H1 (cell line): ENCODE data around the gene KCNN1. TPM values are rescaled to one million over a fixed set of nuclear protein-coding genes. Genes with fewer than 3 reads are reported as not detected.

Experiments used
- ASH2L ChIP-seq: fragments of 200-600, 300-600 bp; sonication (generic); IDR thresholded peaks from one replicate; pipeline ENCODE4 v1.7.1; 2017; ENCODE audit warnings: low read length
- CHD1 ChIP-seq: IDR thresholded peaks from 2 replicates; pipeline ENCODE4 v1.6.1; 2012; ENCODE audit warnings: low read depth, low read length, improper control_type of control experiment
- SIX5 ChIP-seq: IDR thresholded peaks from 2 replicates; pipeline ENCODE4 v1.6.1; 2011; ENCODE audit warnings: mild to moderate bottlenecking, low read depth, low read length
- SP4 ChIP-seq: IDR thresholded peaks from 2 replicates; pipeline ENCODE4 v1.6.1; 2012; ENCODE audit warnings: low read length, inconsistent platforms
- TAF1 ChIP-seq: IDR thresholded peaks from 2 replicates; pipeline ENCODE4 v1.6.1; 2011; ENCODE audit warnings: mild to moderate bottlenecking, low read depth, low read length
- ZNF274 ChIP-seq: IDR thresholded peaks from 2 replicates; pipeline ENCODE4 v1.7.0; 2012; ENCODE audit warnings: low read length, borderline replicate concordance; ENCODE audit errors: extremely low read depth
- polyA plus RNA-seq, 7 experiments: library from polyadenylated mRNA; depleted of rRNA in 3 of 7; stranded (reverse) in 5 of 7; unstranded in 2 of 7; fragments of >200 nt in 5 of 7; fragments of 200-250 nt in 2 of 7; gene quantifications; 1 replicate in 5 of 7; 2 replicates in 1 of 7; 4 replicates in 1 of 7; pipeline versions ENCODE4 v1.2.1 to v1.2.3, GENCODE V29; 2011 to 2013; ENCODE audit warnings: missing spikeins in 2 of 7, mixed read lengths in 2 of 7
- total RNA-seq: library from RNA; stranded (reverse); fragmentation: NEBNext Ultra II Directional; extraction: Animal tissue kit (Norgen Biotek cat#: 25700); gene quantifications from 2 replicates; pipeline ENCODE4 v1.2.1, GENCODE V29; 2021
- TF ChIP-seq, protein P1 (sequence below): fragments of 300-600 bp; sonication (generic); IDR thresholded peaks from 2 replicates; pipeline ENCODE4 v1.7.1; 2012; ENCODE audit warnings: low read length, moderate library complexity, mild to moderate bottlenecking, inconsistent platforms; ENCODE audit not compliant: insufficient replicate concordance
- TF ChIP-seq, protein P2 (sequence below), 3 experiments: IDR thresholded peaks; 1 replicate in 2 of 3; 2 replicates in 1 of 3; pipeline versions ENCODE4 v1.5.1 to v1.6.1; 2011; ENCODE audit warnings: low read length in 3 of 3, mild to moderate bottlenecking in 3 of 3, inconsistent platforms in 2 of 3, low read depth in 1 of 3, moderate library complexity in 1 of 3; ENCODE audit not compliant: insufficient read depth in 1 of 3; ENCODE audit errors: control extremely low read depth in 1 of 3

Gene KCNN1
- total and polyA plus RNA-seq, 2 of the 8 experiments (the other 6 are each of a cell fraction or from before 2014, with no cell fraction given), result 11.0 to 12.5 TPM

DNA sequence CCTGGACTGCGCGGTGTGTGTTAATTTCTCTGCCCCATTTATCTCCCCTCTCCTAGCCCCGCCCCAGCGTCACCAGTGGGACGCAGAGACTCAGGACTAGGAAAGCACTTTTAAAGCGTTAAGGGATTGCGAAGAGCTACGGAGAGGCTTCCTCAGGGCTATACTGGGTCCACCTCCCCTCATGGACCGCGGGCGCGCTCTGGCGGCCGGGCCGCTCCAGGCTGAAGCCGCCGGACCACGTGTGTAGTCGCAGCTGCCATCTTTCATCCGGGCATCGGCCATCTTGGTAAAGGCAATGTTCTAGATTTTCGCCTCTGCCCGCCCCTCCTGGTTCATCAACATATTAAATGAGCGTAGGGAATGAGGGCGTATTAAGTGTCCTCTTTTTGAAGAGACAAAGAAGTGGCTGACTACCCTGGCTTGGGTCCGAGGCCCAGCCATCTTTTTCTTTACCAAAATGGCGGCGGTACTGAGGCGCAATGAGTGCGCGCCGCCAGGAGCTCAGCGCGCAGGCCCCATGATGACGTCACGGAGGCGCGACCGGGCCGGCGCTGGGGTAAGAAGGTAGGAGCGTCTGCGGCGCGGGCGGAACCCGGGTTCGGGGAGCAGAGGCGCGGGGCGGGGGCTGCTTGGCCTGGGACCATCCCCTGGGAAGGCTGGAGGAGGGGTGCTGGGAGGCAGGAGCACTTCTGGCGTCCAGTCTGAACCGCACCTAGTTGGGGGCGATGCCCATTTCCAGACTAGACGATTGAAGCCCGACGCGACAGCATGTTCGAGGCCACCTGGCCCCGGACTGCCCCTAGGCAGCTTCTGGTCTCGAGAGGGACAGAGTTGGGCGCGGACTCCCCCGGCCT lies 34.2 kb upstream of the KCNN1 start, which contains the start of gene CCDC124 (continued):
- no peak for TF ChIP-seq CHD1
- TF ChIP-seq SIX5, result peak; percentile 72
- no peak for TF ChIP-seq ZNF274
- peak; percentile 65 for TF ChIP-seq TAF1
- TF ChIP-seq, protein P1, sequence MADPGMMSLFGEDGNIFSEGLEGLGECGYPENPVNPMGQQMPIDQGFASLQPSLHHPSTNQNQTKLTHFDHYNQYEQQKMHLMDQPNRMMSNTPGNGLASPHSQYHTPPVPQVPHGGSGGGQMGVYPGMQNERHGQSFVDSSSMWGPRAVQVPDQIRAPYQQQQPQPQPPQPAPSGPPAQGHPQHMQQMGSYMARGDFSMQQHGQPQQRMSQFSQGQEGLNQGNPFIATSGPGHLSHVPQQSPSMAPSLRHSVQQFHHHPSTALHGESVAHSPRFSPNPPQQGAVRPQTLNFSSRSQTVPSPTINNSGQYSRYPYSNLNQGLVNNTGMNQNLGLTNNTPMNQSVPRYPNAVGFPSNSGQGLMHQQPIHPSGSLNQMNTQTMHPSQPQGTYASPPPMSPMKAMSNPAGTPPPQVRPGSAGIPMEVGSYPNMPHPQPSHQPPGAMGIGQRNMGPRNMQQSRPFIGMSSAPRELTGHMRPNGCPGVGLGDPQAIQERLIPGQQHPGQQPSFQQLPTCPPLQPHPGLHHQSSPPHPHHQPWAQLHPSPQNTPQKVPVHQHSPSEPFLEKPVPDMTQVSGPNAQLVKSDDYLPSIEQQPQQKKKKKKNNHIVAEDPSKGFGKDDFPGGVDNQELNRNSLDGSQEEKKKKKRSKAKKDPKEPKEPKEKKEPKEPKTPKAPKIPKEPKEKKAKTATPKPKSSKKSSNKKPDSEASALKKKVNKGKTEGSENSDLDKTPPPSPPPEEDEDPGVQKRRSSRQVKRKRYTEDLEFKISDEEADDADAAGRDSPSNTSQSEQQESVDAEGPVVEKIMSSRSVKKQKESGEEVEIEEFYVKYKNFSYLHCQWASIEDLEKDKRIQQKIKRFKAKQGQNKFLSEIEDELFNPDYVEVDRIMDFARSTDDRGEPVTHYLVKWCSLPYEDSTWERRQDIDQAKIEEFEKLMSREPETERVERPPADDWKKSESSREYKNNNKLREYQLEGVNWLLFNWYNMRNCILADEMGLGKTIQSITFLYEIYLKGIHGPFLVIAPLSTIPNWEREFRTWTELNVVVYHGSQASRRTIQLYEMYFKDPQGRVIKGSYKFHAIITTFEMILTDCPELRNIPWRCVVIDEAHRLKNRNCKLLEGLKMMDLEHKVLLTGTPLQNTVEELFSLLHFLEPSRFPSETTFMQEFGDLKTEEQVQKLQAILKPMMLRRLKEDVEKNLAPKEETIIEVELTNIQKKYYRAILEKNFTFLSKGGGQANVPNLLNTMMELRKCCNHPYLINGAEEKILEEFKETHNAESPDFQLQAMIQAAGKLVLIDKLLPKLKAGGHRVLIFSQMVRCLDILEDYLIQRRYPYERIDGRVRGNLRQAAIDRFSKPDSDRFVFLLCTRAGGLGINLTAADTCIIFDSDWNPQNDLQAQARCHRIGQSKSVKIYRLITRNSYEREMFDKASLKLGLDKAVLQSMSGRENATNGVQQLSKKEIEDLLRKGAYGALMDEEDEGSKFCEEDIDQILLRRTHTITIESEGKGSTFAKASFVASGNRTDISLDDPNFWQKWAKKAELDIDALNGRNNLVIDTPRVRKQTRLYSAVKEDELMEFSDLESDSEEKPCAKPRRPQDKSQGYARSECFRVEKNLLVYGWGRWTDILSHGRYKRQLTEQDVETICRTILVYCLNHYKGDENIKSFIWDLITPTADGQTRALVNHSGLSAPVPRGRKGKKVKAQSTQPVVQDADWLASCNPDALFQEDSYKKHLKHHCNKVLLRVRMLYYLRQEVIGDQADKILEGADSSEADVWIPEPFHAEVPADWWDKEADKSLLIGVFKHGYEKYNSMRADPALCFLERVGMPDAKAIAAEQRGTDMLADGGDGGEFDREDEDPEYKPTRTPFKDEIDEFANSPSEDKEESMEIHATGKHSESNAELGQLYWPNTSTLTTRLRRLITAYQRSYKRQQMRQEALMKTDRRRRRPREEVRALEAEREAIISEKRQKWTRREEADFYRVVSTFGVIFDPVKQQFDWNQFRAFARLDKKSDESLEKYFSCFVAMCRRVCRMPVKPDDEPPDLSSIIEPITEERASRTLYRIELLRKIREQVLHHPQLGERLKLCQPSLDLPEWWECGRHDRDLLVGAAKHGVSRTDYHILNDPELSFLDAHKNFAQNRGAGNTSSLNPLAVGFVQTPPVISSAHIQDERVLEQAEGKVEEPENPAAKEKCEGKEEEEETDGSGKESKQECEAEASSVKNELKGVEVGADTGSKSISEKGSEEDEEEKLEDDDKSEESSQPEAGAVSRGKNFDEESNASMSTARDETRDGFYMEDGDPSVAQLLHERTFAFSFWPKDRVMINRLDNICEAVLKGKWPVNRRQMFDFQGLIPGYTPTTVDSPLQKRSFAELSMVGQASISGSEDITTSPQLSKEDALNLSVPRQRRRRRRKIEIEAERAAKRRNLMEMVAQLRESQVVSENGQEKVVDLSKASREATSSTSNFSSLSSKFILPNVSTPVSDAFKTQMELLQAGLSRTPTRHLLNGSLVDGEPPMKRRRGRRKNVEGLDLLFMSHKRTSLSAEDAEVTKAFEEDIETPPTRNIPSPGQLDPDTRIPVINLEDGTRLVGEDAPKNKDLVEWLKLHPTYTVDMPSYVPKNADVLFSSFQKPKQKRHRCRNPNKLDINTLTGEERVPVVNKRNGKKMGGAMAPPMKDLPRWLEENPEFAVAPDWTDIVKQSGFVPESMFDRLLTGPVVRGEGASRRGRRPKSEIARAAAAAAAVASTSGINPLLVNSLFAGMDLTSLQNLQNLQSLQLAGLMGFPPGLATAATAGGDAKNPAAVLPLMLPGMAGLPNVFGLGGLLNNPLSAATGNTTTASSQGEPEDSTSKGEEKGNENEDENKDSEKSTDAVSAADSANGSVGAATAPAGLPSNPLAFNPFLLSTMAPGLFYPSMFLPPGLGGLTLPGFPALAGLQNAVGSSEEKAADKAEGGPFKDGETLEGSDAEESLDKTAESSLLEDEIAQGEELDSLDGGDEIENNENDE, result no peak
- TF ChIP-seq, protein P2, sequence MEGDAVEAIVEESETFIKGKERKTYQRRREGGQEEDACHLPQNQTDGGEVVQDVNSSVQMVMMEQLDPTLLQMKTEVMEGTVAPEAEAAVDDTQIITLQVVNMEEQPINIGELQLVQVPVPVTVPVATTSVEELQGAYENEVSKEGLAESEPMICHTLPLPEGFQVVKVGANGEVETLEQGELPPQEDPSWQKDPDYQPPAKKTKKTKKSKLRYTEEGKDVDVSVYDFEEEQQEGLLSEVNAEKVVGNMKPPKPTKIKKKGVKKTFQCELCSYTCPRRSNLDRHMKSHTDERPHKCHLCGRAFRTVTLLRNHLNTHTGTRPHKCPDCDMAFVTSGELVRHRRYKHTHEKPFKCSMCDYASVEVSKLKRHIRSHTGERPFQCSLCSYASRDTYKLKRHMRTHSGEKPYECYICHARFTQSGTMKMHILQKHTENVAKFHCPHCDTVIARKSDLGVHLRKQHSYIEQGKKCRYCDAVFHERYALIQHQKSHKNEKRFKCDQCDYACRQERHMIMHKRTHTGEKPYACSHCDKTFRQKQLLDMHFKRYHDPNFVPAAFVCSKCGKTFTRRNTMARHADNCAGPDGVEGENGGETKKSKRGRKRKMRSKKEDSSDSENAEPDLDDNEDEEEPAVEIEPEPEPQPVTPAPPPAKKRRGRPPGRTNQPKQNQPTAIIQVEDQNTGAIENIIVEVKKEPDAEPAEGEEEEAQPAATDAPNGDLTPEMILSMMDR (IDR thresholded peaks at IDR 0.05; ENCODE audit: control extremely low read depth in 1 of 3, insufficient read depth in 1 of 3, low read depth in 1 of 3, low read length in 3 of 3), result peak; percentile 93 to 97 (median 97)
- TF ChIP-seq SP4, result no peak
- TF ChIP-seq ASH2L, result peak; percentile 74
